ENCODE results near the gene SLIT3.

Gene SLIT3

DNA sequence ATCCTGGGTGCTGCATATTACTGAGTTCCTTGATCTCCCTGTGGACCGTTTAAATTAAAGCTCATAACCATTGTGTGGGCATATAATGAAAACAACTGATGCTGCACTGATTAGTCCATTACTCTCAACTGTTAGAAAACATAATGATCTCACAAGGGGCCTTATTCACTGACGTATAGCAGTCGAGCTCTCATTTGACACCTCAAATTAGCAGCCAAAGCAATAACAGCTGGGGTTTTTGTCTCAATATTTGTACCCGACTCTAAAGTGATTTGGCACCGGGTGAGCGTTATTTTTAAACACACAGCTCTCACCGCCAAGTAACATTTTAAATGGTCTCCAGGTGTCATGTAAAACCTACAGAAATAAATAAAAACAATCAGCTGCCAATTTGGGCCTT lies 469.6 kb downstream of the SLIT3 start:
- Histone ChIP-seq H3K9me3 (ENCODE audit: control insufficient read depth in 1 of 2, low read length in 2 of 2) (no peaks in the 10 kb centered on the region), H3K4me3 (ENCODE audit: low read depth in 1 of 2, low read length in 2 of 2) (no peak overlapping the region), H3K27ac (ENCODE audit: low read depth, low read length) (no peak overlapping the region), H3K36me3 (ENCODE audit: control insufficient read depth in 1 of 2, insufficient read depth in 2 of 2, low read length in 2 of 2) (no peaks in the 10 kb centered on the region), H3K27me3 (ENCODE audit: control insufficient read depth in 1 of 2, insufficient read depth in 2 of 2, low read length in 2 of 2) (no peaks in the 10 kb centered on the region), H3K9ac (ENCODE audit: low read depth in 1 of 2, low read length in 2 of 2) (no peak overlapping the region), H3K4me1 (ENCODE audit: control insufficient read depth in 1 of 2, insufficient read depth in 2 of 2, low read length in 2 of 2) (no peaks in the 10 kb centered on the region)

DNA sequence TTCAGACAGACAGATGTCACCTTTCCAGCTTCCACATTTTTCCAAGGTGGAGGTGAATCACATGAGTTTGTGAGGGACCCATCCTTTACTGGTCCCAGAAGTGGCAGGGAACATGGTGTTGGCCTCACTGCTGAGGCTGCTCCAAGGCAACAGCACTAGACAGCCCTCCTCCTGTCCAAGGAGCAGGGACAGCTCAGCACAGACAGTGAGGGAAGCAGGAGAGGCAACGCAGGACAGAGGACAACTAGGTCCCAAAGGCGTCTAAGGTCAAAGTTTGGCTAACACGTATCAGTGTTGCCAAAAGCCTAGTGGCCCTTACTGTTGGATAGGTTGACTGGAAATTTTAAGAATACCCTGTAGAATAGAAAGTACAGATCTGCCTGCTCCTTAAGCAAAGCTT lies 470.1 kb downstream of the SLIT3 start:
- H3K9ac ChIP-seq (ENCODE audit: low read depth in 1 of 2, low read length in 2 of 2): no peak overlapping the region
- H3K27me3 ChIP-seq (ENCODE audit: control insufficient read depth in 1 of 2, insufficient read depth in 2 of 2, low read length in 2 of 2): no peaks in the 10 kb centered on the region
- no peaks in the 10 kb centered on the region for H3K9me3 ChIP-seq (ENCODE audit: control insufficient read depth in 1 of 2, low read length in 2 of 2)
- H3K27ac ChIP-seq (ENCODE audit: low read depth, low read length): no peak overlapping the region
- no peak overlapping the region for H3K4me3 ChIP-seq (ENCODE audit: low read depth in 1 of 2, low read length in 2 of 2)
- no peaks in the 10 kb centered on the region for H3K36me3 ChIP-seq (ENCODE audit: control insufficient read depth in 1 of 2, insufficient read depth in 2 of 2, low read length in 2 of 2)
- peaks cover 0 to under 1% of the 10 kb centered on the region in 2 donors for H3K4me1 ChIP-seq (ENCODE audit: control insufficient read depth in 1 of 2, insufficient read depth in 2 of 2, low read length in 2 of 2)

DNA sequence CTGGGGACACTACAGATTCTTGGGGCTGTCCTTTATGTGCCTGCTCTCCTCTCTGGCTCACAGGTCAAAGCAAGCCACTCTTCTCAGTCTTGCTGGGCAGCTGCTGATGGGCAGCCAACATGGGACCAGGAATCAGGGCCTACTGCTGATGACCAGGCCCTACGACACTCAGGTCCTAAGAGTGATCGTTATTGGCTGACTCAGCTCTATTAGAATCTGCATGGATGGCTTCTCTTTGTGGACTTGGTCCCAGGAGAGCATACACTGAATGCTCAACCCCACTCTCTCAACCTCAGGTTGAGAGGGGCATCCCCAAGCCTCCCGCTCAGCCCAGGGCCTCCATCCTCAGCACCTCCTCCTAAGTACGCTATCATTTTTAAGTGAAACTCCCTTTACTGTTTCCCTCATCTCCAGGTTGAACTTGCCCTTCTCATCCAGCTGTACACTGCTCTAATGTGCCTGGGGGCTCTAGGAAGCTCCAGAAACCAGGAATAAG lies 471.0 kb downstream of the SLIT3 start:
- H3K36me3 ChIP-seq (ENCODE audit: control insufficient read depth in 1 of 2, insufficient read depth in 2 of 2, low read length in 2 of 2): no peaks in the 10 kb centered on the region
- H3K27me3 ChIP-seq (ENCODE audit: control insufficient read depth in 1 of 2, insufficient read depth in 2 of 2, low read length in 2 of 2): no peaks in the 10 kb centered on the region
- H3K4me1 ChIP-seq (ENCODE audit: control insufficient read depth in 1 of 2, insufficient read depth in 2 of 2, low read length in 2 of 2): peaks cover 0 to 2% of the 10 kb centered on the region in 2 donors
- no peak overlapping the region for H3K27ac ChIP-seq (ENCODE audit: low read depth, low read length)
- no peak overlapping the region for H3K4me3 ChIP-seq (ENCODE audit: low read depth in 1 of 2, low read length in 2 of 2)
- H3K9ac ChIP-seq (ENCODE audit: low read depth in 1 of 2, low read length in 2 of 2): no peak overlapping the region
- no peaks in the 10 kb centered on the region for H3K9me3 ChIP-seq (ENCODE audit: control insufficient read depth in 1 of 2, low read length in 2 of 2)

DNA sequence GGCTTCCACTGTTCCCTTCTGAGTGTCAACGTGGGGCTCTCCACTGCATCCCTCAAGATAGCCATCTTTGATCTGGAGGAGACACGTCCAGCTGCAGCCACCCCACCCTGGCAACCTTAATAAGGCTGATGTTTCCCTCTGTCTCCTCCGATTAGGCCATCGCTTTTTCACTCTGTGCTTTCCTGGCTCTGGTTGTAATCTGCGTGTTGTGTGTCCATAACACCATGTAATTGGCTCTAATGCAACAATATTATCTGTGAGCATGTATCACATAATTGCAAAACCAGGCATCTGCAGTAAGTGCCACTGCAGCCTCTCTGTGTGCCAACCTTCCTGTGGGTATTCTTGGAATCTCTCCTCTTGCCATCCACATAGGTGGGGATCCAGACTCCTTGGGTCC lies 471.9 kb downstream of the SLIT3 start:
- H3K36me3 ChIP-seq (ENCODE audit: control insufficient read depth in 1 of 2, insufficient read depth in 2 of 2, low read length in 2 of 2): no peaks in the 10 kb centered on the region
- H3K4me1 ChIP-seq (ENCODE audit: control insufficient read depth in 1 of 2, insufficient read depth in 2 of 2, low read length in 2 of 2): peaks cover 0 to 2% of the 10 kb centered on the region in 2 donors
- H3K4me3 ChIP-seq (ENCODE audit: low read depth in 1 of 2, low read length in 2 of 2): no peak overlapping the region
- no peaks in the 10 kb centered on the region for H3K9me3 ChIP-seq (ENCODE audit: control insufficient read depth in 1 of 2, low read length in 2 of 2)
- no peak overlapping the region for H3K27ac ChIP-seq (ENCODE audit: low read depth, low read length)
- H3K27me3 ChIP-seq (ENCODE audit: control insufficient read depth in 1 of 2, insufficient read depth in 2 of 2, low read length in 2 of 2): no peaks in the 10 kb centered on the region
- no peak overlapping the region for H3K9ac ChIP-seq (ENCODE audit: low read depth in 1 of 2, low read length in 2 of 2)

DNA sequence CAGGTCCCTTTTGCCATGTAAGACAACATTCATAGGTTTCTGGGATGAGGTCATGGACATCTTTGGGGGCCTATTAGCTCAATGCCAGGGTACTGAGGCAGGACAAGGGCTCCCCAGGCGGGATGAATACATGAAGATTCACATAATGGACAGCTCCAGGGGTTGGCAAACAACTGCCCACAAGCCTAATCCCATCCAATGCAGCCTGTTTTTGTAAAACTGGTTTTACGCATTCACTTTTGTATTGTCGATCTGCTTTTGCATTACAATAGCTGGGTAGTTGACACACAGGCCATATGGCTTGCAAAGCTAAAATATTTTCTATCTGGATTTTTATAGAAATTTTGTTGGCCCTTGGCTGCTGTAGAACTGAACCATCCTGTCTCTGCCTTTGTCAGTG lies 473.3 kb downstream of the SLIT3 start:
- no peaks in the 10 kb centered on the region for H3K36me3 ChIP-seq (ENCODE audit: control insufficient read depth in 1 of 2, insufficient read depth in 2 of 2, low read length in 2 of 2)
- no peak overlapping the region for H3K4me3 ChIP-seq (ENCODE audit: low read depth in 1 of 2, low read length in 2 of 2)
- H3K4me1 ChIP-seq (ENCODE audit: control insufficient read depth in 1 of 2, insufficient read depth in 2 of 2, low read length in 2 of 2): peaks cover 0 to 2% of the 10 kb centered on the region in 2 donors
- H3K9ac ChIP-seq (ENCODE audit: low read depth in 1 of 2, low read length in 2 of 2): no peak overlapping the region
- H3K27me3 ChIP-seq (ENCODE audit: control insufficient read depth in 1 of 2, insufficient read depth in 2 of 2, low read length in 2 of 2): no peaks in the 10 kb centered on the region
- no peaks in the 10 kb centered on the region for H3K9me3 ChIP-seq (ENCODE audit: control insufficient read depth in 1 of 2, low read length in 2 of 2)
- no peak overlapping the region for H3K27ac ChIP-seq (ENCODE audit: low read depth, low read length)

DNA sequence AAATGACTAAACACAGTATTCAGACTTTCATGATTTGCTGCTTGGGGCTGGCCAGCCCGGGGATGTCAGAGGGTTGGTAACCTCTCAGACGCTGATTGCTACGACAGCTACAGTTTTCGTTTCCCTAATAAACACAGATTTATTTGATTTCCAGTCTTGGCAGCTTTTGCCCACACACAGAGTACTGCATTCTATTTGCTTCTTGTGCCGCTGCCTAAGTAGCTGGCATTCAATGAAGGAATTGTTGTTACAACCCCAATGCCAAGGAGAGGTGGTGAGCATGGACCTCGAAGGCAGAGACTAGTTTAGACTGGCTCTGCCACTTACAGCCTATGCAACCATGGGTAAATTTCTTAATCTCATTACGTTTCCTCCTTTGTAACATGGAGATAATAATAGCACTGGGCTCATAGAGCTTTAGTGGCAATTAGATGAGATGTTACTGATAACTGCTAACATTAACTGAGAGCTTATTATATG lies 474.7 kb downstream of the SLIT3 start:
- H3K27ac ChIP-seq (ENCODE audit: low read depth, low read length): no peak overlapping the region
- peaks cover 0 to 2% of the 10 kb centered on the region in 2 donors for H3K4me1 ChIP-seq (ENCODE audit: control insufficient read depth in 1 of 2, insufficient read depth in 2 of 2, low read length in 2 of 2)
- no peak overlapping the region for H3K9ac ChIP-seq (ENCODE audit: low read depth in 1 of 2, low read length in 2 of 2)
- H3K4me3 ChIP-seq (ENCODE audit: low read depth in 1 of 2, low read length in 2 of 2): no peak overlapping the region
- H3K36me3 ChIP-seq (ENCODE audit: control insufficient read depth in 1 of 2, insufficient read depth in 2 of 2, low read length in 2 of 2): no peaks in the 10 kb centered on the region
- no peaks in the 10 kb centered on the region for H3K9me3 ChIP-seq (ENCODE audit: control insufficient read depth in 1 of 2, low read length in 2 of 2)
- no peaks in the 10 kb centered on the region for H3K27me3 ChIP-seq (ENCODE audit: control insufficient read depth in 1 of 2, insufficient read depth in 2 of 2, low read length in 2 of 2)

DNA sequence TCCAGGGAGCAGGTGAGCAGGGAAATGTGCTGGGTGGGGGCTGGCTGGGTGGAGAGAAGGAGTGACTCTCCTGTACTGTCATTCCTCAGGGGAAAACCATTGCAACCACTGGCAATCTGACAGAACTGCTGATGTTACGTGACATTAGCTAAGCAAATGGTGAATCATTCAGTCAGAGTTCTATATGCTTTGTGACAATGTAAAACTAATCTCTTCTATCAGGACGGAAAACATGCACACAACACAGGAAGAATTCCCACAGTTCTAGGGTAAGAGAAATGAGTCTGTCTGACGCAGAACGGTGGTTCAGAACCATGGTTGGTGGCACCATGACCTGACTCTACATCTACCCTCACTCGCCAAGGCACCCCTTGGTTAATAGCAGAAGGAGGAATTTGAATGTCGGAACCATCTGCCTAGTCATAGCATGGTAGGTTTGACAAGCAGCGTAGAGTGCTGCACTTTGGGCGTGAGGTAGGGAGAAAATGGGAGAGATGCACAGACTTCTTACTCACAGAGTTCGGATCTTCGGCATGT lies 478.1 kb downstream of the SLIT3 start:
- Histone ChIP-seq H3K36me3 (ENCODE audit: control insufficient read depth in 1 of 2, insufficient read depth in 2 of 2, low read length in 2 of 2) (no peaks in the 10 kb centered on the region), H3K27ac (ENCODE audit: low read depth, low read length) (no peak overlapping the region), H3K4me1 (ENCODE audit: control insufficient read depth in 1 of 2, insufficient read depth in 2 of 2, low read length in 2 of 2) (peaks cover 0 to 2% of the 10 kb centered on the region in 2 donors), H3K9ac (ENCODE audit: low read depth in 1 of 2, low read length in 2 of 2) (no peak overlapping the region), H3K27me3 (ENCODE audit: control insufficient read depth in 1 of 2, insufficient read depth in 2 of 2, low read length in 2 of 2) (no peaks in the 10 kb centered on the region), H3K4me3 (ENCODE audit: low read depth in 1 of 2, low read length in 2 of 2) (no peak overlapping the region), H3K9me3 (ENCODE audit: control insufficient read depth in 1 of 2, low read length in 2 of 2) (no peaks in the 10 kb centered on the region)

DNA sequence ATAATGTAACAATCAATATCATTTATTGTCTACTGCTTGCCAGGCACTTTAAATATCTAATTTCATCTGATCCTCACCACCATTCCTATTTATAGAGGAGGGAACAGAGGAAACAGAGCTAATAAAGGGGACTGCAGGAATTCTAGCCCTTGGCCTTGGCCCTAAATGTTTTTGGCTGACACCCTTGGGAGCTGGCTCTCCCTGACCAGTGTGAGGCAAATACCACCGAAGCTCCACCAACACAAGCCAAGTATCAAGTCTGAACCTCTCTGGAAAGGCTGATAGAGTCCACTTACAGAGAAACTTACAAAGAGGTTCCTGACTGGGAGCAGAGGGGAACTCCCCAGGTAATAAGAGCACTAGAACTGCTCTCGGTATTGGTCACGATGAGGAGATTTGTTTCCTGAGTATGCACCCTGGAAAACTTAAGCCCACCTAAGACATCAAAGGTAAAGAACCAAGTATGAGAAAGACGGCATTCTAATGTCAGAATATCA lies 478.6 kb downstream of the SLIT3 start:
- no peak overlapping the region for H3K27ac ChIP-seq (ENCODE audit: low read depth, low read length)
- H3K36me3 ChIP-seq (ENCODE audit: control insufficient read depth in 1 of 2, insufficient read depth in 2 of 2, low read length in 2 of 2): no peaks in the 10 kb centered on the region
- peaks cover 0 to 4% of the 10 kb centered on the region in 2 donors for H3K27me3 ChIP-seq (ENCODE audit: control insufficient read depth in 1 of 2, insufficient read depth in 2 of 2, low read length in 2 of 2)
- H3K9me3 ChIP-seq (ENCODE audit: control insufficient read depth in 1 of 2, low read length in 2 of 2): no peaks in the 10 kb centered on the region
- H3K9ac ChIP-seq (ENCODE audit: low read depth in 1 of 2, low read length in 2 of 2): no peak overlapping the region
- H3K4me3 ChIP-seq (ENCODE audit: low read depth in 1 of 2, low read length in 2 of 2): no peak overlapping the region
- peaks cover 0 to 2% of the 10 kb centered on the region in 2 donors for H3K4me1 ChIP-seq (ENCODE audit: control insufficient read depth in 1 of 2, insufficient read depth in 2 of 2, low read length in 2 of 2)

DNA sequence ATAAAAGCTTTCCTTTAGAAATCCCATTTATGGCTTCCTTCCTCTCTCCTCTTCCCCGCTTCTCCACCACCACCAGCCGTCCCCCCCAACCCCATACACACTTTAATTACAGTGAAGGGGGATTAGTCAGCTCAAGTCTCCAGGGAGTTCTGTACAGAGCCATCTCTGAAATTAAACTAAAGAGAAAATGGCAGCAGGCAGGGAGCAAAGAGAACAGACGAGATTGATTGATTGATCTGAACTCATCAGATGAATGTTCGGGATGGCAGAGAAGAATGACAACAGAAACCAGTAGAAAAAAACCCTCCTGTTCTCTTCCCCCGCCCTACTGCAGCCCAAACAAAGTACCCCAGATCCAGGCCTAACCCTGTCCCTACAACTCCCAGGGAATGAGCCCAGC lies 480.1 kb downstream of the SLIT3 start:
- Histone ChIP-seq H3K27me3 (ENCODE audit: control insufficient read depth in 1 of 2, insufficient read depth in 2 of 2, low read length in 2 of 2) (peaks cover 0 to 7% of the 10 kb centered on the region in 2 donors), H3K4me1 (ENCODE audit: control insufficient read depth in 1 of 2, insufficient read depth in 2 of 2, low read length in 2 of 2) (peaks cover 0 to 2% of the 10 kb centered on the region in 2 donors), H3K9me3 (ENCODE audit: control insufficient read depth in 1 of 2, low read length in 2 of 2) (no peaks in the 10 kb centered on the region), H3K36me3 (ENCODE audit: control insufficient read depth in 1 of 2, insufficient read depth in 2 of 2, low read length in 2 of 2) (no peaks in the 10 kb centered on the region), H3K9ac (ENCODE audit: low read depth in 1 of 2, low read length in 2 of 2) (no peak overlapping the region), H3K4me3 (ENCODE audit: low read depth in 1 of 2, low read length in 2 of 2) (no peak overlapping the region), H3K27ac (ENCODE audit: low read depth, low read length) (no peak overlapping the region)

DNA sequence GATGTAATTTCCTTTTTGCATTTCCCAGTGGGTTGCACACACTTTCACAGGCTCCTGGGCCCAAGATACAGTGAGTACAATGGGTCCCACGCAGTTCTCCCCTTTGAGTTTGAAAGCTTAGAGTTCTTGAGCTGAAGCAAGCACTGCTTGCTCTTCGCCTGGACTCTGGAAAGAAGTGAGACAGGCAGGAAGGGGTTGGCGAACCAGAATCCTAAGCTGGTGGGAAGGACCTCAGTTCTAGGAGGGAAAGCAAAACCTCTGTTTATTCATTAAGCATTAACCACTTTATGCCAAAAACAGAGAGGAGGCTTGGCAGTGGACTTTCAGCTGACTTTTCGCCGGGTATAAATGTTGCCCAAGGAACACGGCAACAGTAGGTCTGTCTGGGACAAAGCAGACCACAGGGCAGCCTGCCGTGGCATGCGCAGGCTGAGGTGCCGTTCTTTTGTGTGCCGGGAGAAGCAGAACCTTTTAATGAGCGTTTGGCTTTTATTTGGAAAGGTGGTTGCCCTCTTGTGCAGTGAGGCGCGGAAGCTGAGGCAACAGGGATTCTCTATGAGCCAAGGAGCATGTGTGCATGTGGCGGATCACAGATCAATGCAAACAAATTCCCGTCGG lies 481.8 kb downstream of the SLIT3 start:
- Histone ChIP-seq H3K9ac (ENCODE audit: low read depth in 1 of 2, low read length in 2 of 2) (no peak overlapping the region), H3K4me3 (ENCODE audit: low read depth in 1 of 2, low read length in 2 of 2) (no peak overlapping the region)

More for the DNA sequence above, 481.8 kb downstream of the SLIT3 start:
- Histone ChIP-seq H3K4me1 (ENCODE audit: control insufficient read depth in 1 of 2, insufficient read depth in 2 of 2, low read length in 2 of 2) (no peaks in the 10 kb centered on the region), H3K36me3 (ENCODE audit: control insufficient read depth in 1 of 2, insufficient read depth in 2 of 2, low read length in 2 of 2) (no peaks in the 10 kb centered on the region), H3K27ac (ENCODE audit: low read depth, low read length) (no peak overlapping the region), H3K27me3 (ENCODE audit: control insufficient read depth in 1 of 2, insufficient read depth in 2 of 2, low read length in 2 of 2) (peaks cover 0 to 7% of the 10 kb centered on the region in 2 donors), H3K9me3 (ENCODE audit: control insufficient read depth in 1 of 2, low read length in 2 of 2) (no peaks in the 10 kb centered on the region)
